ENCODE measurements around the gene METTL27.

Gene METTL27

GRCh38 chr7:73876973-73877372 is 34.7 kb upstream of the METTL27 start:
- TF ChIP-seq GATA3 (IDR thresholded peaks at IDR 0.05; ENCODE audit: low read depth, low read length) (no peak), GATA2 (IDR thresholded peaks at IDR 0.05; ENCODE audit: low read depth, low read length) (no peak)

DNA sequence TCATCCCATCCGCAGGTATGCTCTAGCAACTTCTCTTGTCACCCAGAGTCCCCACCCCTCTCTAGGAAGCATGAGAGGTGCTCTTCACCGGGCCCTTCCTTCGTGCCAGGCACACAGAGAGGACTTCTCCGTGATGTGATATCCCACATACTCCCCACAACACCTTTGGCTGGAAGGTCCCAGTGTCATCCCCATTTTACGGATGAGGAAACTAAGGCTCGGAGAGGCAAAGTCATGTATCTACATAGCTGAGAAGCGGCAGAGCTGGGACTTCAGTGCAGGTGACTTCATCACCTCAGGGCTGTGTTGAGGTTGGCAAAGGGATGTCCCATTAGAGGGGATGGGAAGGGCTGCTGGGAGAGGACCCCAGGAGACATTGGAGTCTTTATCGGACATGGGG is 34.0 kb upstream of the METTL27 start:
- no peak for TF ChIP-seq GATA3 (IDR thresholded peaks at IDR 0.05; ENCODE audit: low read depth, low read length)

DNA sequence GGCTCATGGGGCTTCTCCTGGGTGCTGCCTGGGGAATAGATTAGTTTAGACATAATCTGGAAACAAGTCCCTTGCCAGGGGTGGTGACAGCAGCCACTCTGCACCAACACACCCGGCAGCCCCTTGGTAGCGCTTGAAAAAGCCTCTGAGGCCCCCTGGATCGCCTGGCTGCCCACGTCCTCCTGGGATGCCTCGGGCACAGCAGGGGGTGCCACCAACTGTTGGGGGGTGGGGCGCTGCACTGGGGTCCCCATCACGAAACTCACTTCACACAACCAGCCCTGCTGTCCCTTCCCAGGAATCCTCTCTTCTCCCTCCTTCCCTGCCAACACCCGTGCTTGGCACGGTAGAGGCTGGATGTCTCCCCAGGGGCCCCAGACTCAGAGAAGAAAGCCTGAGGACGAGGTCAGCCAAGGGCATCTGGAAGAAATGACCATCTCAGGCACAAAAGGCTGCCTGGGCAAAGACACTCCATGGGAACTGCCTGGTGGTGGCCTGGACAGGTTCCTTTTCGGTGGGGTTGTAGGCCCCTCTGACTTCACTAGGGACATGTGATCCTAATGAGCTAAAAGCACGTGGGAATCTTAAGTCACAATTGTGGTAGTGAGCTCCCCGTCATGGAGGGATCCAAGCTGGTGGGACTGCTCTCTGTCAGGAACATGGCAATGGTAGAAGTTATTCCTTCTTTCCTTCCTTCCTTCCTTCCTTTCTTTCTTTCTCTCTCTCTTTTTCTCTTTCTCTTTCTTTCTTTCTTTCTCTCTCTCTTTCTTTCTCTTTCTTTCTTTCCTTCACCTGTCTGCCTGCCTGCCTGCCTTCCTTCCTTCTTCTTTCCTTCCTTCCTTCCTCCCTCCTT is 30.0 kb upstream of the METTL27 start:
- TF ChIP-seq GATA2 (IDR thresholded peaks at IDR 0.05; ENCODE audit: low read depth, low read length) (no peak), GATA3 (IDR thresholded peaks at IDR 0.05; ENCODE audit: low read depth, low read length) (no peak)

- no peak for TF ChIP-seq GATA2 (IDR thresholded peaks at IDR 0.05; ENCODE audit: low read depth, low read length)
- TF ChIP-seq GATA3 (IDR thresholded peaks at IDR 0.05; ENCODE audit: low read depth, low read length) = no peak
Measured at GRCh38 chr7:73871163-73872011, 29.1 kb upstream of the METTL27 start.

DNA sequence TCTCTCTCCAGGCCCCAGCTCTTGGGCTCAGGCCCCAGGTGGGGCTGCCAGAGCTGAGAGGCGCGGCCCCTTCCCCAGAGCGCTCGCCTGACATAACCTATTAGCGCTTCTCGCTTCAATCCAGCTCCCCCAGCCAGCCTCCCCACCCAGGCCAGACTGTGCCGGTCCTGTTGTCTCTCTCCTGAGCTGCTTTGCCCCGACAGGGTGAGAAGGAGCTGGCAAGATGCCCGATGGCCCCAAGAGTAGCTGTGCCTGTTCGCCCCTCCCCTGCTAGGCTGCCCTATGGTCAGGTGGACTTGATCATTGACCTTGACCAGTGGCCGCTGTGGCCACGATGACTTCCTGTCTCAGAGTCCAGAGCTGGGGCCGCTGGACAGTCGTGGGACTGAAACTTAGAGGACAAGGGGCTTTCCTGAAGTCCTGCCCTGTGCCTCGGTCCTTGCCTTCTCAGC is 27.8 kb upstream of the METTL27 start:
- TF ChIP-seq GATA2 (IDR thresholded peaks at IDR 0.05; ENCODE audit: low read depth, low read length) = no peak
- TF ChIP-seq GATA3 (IDR thresholded peaks at IDR 0.05; ENCODE audit: low read depth, low read length) = no peak

DNA sequence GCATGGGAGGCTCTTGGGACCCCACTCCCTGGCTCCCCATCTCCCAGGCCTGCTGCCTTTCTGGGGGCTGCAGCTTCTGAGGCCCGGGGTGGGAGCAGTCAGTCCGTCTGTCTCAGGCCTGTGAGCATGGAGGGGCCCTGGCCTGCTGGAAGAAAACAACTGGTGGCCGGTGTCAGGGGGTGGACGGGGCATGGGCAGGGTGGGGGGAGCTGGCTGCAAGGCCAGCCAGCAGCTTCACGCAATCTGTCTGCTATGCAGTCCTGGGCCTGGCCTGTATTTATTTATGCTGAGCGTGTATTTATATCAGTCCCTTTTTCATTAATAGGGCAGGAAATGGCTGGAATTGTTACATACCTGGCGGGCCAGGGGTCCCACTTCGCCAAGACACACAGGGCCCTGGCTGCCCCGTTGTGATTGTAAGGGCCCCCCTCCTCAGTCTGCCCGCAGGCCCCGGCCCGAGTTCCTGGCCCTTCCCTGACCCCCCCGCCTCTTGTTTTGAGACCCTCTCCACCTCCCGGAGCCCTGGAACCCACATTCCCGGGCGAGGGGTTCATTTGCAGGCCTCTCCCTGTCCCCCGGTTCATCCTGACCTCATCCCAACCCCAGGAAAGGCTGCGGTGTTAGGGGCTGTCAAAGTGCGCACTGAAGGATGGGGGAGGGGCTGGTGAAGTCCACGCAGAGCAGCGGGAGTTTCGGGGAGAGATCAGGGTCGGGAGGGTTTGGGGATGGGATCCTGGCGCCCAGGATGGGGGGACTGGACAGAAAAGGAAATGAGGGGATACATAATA is 26.9 kb upstream of the METTL27 start:
- TF ChIP-seq GATA3 (IDR thresholded peaks at IDR 0.05; ENCODE audit: low read depth, low read length) (no peak), GATA2 (IDR thresholded peaks at IDR 0.05; ENCODE audit: low read depth, low read length) (no peak)

GRCh38 chr7:73866446-73866767 is 24.1 kb upstream of the METTL27 start:
- TF ChIP-seq GATA2 (IDR thresholded peaks at IDR 0.05; ENCODE audit: low read depth, low read length) = no peak
- TF ChIP-seq GATA3 (IDR thresholded peaks at IDR 0.05; ENCODE audit: low read depth, low read length) = no peak

GRCh38 chr7:73865738-73866445 is 23.6 kb upstream of the METTL27 start:
- TF ChIP-seq GATA2 (IDR thresholded peaks at IDR 0.05; ENCODE audit: low read depth, low read length) = peak; percentile 50; the same call in 1 of the 2 replicates
- no peak for TF ChIP-seq GATA3 (IDR thresholded peaks at IDR 0.05; ENCODE audit: low read depth, low read length)

- TF ChIP-seq GATA3 (IDR thresholded peaks at IDR 0.05; ENCODE audit: low read depth, low read length) (no peak), GATA2 (IDR thresholded peaks at IDR 0.05; ENCODE audit: low read depth, low read length) (no peak)
Measured at GRCh38 chr7:73864981-73865711, 22.8 kb upstream of the METTL27 start.

GRCh38 chr7:73861305-73861704 is 19.0 kb upstream of the METTL27 start:
- TF ChIP-seq GATA2 (IDR thresholded peaks at IDR 0.05; ENCODE audit: low read depth, low read length) = no peak
- no peak for TF ChIP-seq GATA3 (IDR thresholded peaks at IDR 0.05; ENCODE audit: low read depth, low read length)

DNA sequence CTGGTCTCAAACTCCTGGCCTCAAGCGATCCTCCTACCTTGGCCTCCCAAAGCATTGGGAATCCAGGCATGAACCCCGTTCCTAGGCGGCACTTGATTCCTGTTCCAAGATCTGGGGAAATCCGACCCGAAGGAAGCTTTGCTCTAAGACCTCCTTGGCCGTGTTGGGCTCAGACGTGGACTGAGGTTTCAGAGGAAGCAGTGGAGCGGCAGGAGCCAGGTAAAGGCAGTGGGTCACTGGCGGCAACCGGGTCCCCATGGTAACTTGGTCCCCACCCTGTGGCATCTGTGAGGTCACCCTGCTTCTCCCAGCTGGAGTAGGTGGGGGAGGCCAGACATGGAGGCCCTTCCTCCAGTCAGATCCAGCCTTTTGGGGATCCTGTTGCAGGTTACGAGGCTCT is 18.5 kb upstream of the METTL27 start, which contains the start of gene TMEM270:
TMEM270 (plus strand) TSS at position 301 of the 400 bp plus-strand sequence; CDS start at position 337, 36 bp downstream.
- no peak for TF ChIP-seq GATA2 (IDR thresholded peaks at IDR 0.05; ENCODE audit: low read depth, low read length)
- no peak for TF ChIP-seq GATA3 (IDR thresholded peaks at IDR 0.05; ENCODE audit: low read depth, low read length)

GRCh38 chr7:73858807-73859206 is 16.5 kb upstream of the METTL27 start:
- TF ChIP-seq GATA2 (IDR thresholded peaks at IDR 0.05; ENCODE audit: low read depth, low read length) = no peak
- no peak for TF ChIP-seq GATA3 (IDR thresholded peaks at IDR 0.05; ENCODE audit: low read depth, low read length)

GRCh38 chr7:73856941-73857340 is 14.6 kb upstream of the METTL27 start:
- no peak for TF ChIP-seq GATA3 (IDR thresholded peaks at IDR 0.05; ENCODE audit: low read depth, low read length)
- TF ChIP-seq GATA2 (IDR thresholded peaks at IDR 0.05; ENCODE audit: low read depth, low read length) = no peak
